ENCODE data around the gene THADA.

THADA gene

GRCh38 chr2:43225093-43225787 is 370.6 kb downstream of the THADA start:
- peak; percentile 28 for DNase-seq (ENCODE audit: low read depth, low spot score)

GRCh38 chr2:43224571-43225092 is 371.2 kb downstream of the THADA start:
- DNase-seq (ENCODE audit: low read depth, low spot score) = no peak

- DNase-seq (ENCODE audit: low read depth, low spot score) = peak; percentile 53
Measured at GRCh38 chr2:43224131-43224570, 371.7 kb downstream of the THADA start.

- DNase-seq (ENCODE audit: low read depth, low spot score) = no peak
Measured at GRCh38 chr2:43223521-43224001, 372.3 kb downstream of the THADA start.

- no peak for DNase-seq (ENCODE audit: low read depth, low spot score)
Measured at GRCh38 chr2:43222475-43223309, 373.1 kb downstream of the THADA start.

- no peak for DNase-seq (ENCODE audit: low read depth, low spot score)
Measured at GRCh38 chr2:43221763-43222474, 373.9 kb downstream of the THADA start.

- DNase-seq (ENCODE audit: low read depth, low spot score) = no peak
Measured at GRCh38 chr2:43221124-43221762, 374.6 kb downstream of the THADA start.

- no peak for DNase-seq (ENCODE audit: low read depth, low spot score)
Measured at GRCh38 chr2:43220760-43221123, 375.1 kb downstream of the THADA start.

GRCh38 chr2:43220229-43220751 is 375.5 kb downstream of the THADA start:
- DNase-seq (ENCODE audit: low read depth, low spot score) = no peak

- peak; percentile 54 for DNase-seq (ENCODE audit: low read depth, low spot score)
Measured at GRCh38 chr2:43219383-43220228, 376.2 kb downstream of the THADA start.

GRCh38 chr2:43218702-43219382 is 377.0 kb downstream of the THADA start:
- DNase-seq (ENCODE audit: low read depth, low spot score) = peak; percentile 48

GRCh38 chr2:43218155-43218701 is 377.6 kb downstream of the THADA start:
- DNase-seq (ENCODE audit: low read depth, low spot score) = no peak

GRCh38 chr2:43217228-43218154 is 378.3 kb downstream of the THADA start:
- no peak for DNase-seq (ENCODE audit: low read depth, low spot score)

GRCh38 chr2:43216629-43217028 is 379.2 kb downstream of the THADA start:
- no peak for DNase-seq (ENCODE audit: low read depth, low spot score)

GRCh38 chr2:43215673-43216255 is 380.1 kb downstream of the THADA start:
- DNase-seq (ENCODE audit: low read depth, low spot score) = no peak

GRCh38 chr2:43214253-43214652 is 381.6 kb downstream of the THADA start:
- DNase-seq (ENCODE audit: low read depth, low spot score) = no peak

- no peak for DNase-seq (ENCODE audit: low read depth, low spot score)
Measured at GRCh38 chr2:43212931-43213330, 382.9 kb downstream of the THADA start.
